Large intestine (tissue), 3 donors: ENCODE results near the gene STAC2. TPM values are rescaled to one million over a fixed set of nuclear protein-coding genes. Genes with fewer than 3 reads are reported as not detected.

Experiments used
- DNase-seq, 2 donors: peaks; one replicate each; pipeline versions ENCODE4 v3.0.0 to v3.0.0-alpha.2; 2013
- H3K27ac ChIP-seq: one replicate; pipeline ENCODE4 v1.5.1; 2013; ENCODE audit warnings: low read length
- H3K27me3 ChIP-seq: 2 replicates; pipeline ENCODE4 v1.6.1; 2013; ENCODE audit warnings: low read length; ENCODE audit not compliant: control insufficient read depth, insufficient read depth
- H3K36me3 ChIP-seq: 2 replicates; pipeline ENCODE4 v1.6.1; 2013; ENCODE audit warnings: low read length; ENCODE audit not compliant: control insufficient read depth, insufficient read depth
- H3K4me1 ChIP-seq: one replicate; pipeline ENCODE4 v1.6.1; 2013; ENCODE audit warnings: low read length; ENCODE audit not compliant: control insufficient read depth, insufficient read depth
- H3K4me3 ChIP-seq: one replicate; pipeline ENCODE4 v1.5.1; 2013; ENCODE audit warnings: low read length
- H3K9me3 ChIP-seq: one replicate; pipeline ENCODE4 v1.6.1; 2013; ENCODE audit warnings: mild to moderate bottlenecking, low read depth, low read length, moderate library complexity; ENCODE audit not compliant: control insufficient read depth
- WGBS: methylation state at CpG from one replicate; pipeline ENCODE4 v1.1.5; 2013; ENCODE audit warnings: low lambda C conversion rate; ENCODE audit not compliant: insufficient coverage; 5-methylcytosine and 5-hydroxymethylcytosine counted together
- polyA plus RNA-seq: library from polyadenylated mRNA; unstranded; fragments of 120-200 nt; gene quantifications from one replicate; pipeline ENCODE4 v1.2.1, GENCODE V29; 2013

Gene STAC2
- polyA plus RNA-seq, 1 donor: 0.61 TPM

DNA sequence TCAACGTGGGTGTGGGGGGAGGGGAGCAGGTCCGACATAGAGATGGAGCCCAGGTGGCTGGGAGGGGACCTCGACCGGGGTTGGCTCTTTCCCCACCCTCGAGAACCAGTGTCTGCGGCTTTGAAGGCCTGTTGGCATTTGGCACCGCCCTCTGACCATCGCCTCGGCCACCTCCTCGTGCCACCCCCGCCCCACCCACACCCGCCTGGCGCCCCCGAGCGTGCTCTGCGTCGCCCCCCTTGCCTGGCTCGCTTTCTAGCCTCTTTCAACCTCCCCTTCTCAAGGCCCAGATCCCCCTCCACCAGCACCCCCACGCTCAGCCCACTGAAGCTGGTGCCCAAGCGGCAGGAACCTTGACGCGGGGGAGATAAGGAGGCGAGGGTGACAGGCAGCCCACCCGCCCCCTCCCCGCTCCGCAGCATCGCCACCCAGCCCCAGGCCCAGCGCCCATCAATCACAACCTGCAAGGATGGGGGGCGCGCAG lies 28.9 kb downstream of the STAC2 start:
- no peak for DNase-seq
- Histone ChIP-seq H3K27ac (peak overlapping the region; percentile 27), H3K4me1 (peaks cover 16% of the 10 kb centered on the region), H3K9me3 (no peaks in the 10 kb centered on the region), H3K27me3 (peaks cover 4% of the 10 kb centered on the region), H3K36me3 (peaks cover 8% of the 10 kb centered on the region), H3K4me3 (peak overlapping the region; percentile 64)
- no CpG with 5 or more reads among the region's 30 CpGs for WGBS

DNA sequence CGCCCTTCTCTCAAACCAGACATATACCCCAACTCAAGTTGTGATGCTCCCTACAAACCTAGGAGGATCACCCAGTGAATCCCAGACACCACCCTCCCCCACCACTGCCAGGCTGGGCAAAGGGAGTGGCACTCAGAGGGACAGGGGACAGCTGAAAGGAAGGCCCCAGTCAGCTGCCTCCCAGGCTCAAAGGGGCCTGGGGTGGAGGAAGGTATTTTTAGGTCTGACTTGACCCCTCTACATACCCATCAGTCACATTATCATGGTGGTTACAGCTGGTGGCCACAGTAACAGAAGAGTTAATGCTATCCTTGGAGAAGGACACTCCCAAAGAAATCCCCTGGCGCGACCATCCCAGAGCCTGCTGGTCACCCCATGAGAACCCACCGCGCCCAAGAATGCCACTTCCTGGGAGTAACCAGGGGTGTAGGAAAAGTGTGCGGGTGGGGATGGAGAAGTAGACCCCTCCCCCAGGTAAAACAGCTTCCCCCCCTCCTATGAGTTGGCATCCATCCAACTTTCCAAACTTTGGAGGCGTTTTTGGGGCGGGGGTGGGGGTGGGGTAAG lies 29.4 kb downstream of the STAC2 start:
- Histone ChIP-seq H3K27me3 (peaks cover 4% of the 10 kb centered on the region), H3K27ac (no peak overlapping the region), H3K9me3 (no peaks in the 10 kb centered on the region), H3K4me3 (peak overlapping the region; percentile 64), H3K4me1 (peaks cover 11% of the 10 kb centered on the region), H3K36me3 (peaks cover 4% of the 10 kb centered on the region)
- DNase-seq: no peak
- no CpG with 5 or more reads among the region's 8 CpGs for WGBS

DNA sequence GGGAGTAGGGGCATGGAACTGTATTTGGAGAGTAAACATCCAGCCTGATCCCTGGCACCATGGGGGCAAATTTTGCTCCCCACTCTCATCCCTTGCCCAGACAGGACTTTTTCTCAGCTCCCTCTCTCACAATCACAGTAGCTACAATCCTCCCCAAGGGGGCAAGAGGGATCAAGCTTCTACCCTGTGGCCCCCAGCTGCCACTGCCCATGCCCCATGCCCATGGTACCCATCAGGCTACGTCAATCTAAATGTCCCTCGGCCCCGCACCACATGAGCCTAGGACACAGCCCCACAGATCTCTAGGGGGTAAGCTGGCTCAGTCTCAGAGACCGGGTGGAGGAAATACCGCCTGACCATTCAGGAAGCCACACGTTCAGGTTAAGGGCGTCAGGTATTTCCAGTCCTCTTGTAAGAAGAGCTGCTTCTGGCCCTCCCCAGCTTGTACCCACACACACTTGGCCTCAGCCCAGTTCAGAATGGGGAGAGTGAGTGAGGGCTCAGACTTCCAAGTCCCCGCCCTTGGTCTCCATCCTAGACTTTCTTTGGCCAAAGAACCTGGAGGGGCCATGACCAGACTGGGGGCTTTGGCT lies 30.1 kb downstream of the STAC2 start:
- Histone ChIP-seq H3K27me3 (peaks cover 4% of the 10 kb centered on the region), H3K36me3 (peaks cover 4% of the 10 kb centered on the region), H3K27ac (no peak overlapping the region), H3K9me3 (no peaks in the 10 kb centered on the region), H3K4me1 (peaks cover 6% of the 10 kb centered on the region), H3K4me3 (no peak overlapping the region)
- WGBS: no CpG with 5 or more reads among the region's 8 CpGs
- no peak for DNase-seq

DNA sequence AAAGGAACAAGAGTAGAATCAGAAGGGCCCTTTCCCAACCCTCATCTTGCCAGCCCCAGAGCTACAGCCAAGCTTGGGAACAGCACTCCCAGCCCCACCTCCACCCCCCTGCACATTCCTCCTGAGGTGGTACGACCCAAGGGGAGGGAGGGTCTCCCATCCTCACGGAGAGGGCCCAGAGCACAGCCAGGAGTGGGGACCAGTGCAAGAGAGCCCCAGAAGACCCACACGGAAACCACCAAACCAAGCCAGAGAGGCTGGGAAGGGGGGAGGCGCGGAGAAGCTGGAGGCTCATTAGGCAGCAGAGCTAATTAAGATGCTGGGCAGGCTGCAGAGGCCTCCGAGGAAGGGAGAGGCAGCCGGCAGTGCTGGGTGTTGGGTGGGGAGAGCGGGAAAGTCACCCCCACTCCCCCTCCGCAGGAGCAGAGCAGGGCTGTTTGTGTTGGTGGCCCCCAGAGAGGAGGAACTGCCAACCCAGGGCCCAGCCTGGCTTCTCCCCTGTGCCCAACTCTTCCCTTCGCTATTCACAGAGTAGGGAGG lies 30.7 kb downstream of the STAC2 start:
- Histone ChIP-seq H3K27me3 (peaks cover 4% of the 10 kb centered on the region), H3K4me3 (no peak overlapping the region), H3K4me1 (peaks cover 6% of the 10 kb centered on the region), H3K27ac (no peak overlapping the region), H3K9me3 (no peaks in the 10 kb centered on the region), H3K36me3 (peaks cover 4% of the 10 kb centered on the region)
- no CpG with 5 or more reads among the region's 10 CpGs for WGBS
- no peak for DNase-seq

DNA sequence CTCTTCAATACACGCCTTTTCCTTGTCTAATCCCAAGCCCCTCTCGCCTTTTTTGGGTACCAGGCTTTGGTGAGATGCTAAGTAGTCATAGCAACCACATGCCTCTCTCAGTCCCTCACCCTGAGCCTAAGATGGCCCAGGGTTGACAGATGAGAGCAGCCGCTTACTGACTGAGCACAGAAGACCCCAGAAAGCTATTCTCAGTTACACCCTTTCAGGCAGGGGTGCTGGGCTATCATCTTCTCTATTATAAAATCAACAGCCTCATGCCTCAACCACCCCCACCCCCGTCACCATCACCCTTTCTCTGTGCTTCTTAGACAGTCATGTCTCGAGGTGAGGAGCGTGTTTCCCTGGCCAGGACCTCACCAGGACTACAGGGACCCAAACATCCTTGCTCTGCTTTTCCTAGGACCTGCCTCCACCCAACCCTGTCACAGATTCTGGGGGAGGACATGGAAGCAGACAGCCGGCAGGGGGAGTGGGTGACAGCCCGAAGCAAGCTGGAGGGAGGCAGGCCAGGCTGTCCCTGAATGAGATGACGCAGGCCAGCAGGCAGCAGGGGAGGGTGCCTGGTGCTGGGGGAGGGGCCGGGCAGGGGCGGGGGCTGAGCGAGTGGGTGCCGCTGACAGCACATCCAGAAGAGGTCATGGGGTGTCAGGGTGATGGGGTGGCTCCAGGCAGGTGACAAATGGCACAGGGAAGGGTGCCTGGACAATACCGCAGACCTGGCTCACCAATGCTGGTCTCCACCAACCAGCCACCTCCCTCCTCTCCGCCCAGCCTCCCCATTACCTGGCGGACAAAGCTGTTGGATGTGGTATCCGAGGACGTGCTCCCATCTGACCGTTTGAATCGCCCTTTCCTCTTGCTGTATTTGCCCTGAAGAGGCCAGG lies 31.4 kb downstream of the STAC2 start:
- DNase-seq: peak in 1 of 2 donors; percentile 37
- WGBS: 92% methylated on average over 2 of the region's 20 CpGs
- Histone ChIP-seq H3K4me1 (peaks cover 6% of the 10 kb centered on the region), H3K36me3 (peaks cover 4% of the 10 kb centered on the region), H3K27ac (no peak overlapping the region), H3K27me3 (peaks cover 4% of the 10 kb centered on the region), H3K9me3 (no peaks in the 10 kb centered on the region), H3K4me3 (no peak overlapping the region)

DNA sequence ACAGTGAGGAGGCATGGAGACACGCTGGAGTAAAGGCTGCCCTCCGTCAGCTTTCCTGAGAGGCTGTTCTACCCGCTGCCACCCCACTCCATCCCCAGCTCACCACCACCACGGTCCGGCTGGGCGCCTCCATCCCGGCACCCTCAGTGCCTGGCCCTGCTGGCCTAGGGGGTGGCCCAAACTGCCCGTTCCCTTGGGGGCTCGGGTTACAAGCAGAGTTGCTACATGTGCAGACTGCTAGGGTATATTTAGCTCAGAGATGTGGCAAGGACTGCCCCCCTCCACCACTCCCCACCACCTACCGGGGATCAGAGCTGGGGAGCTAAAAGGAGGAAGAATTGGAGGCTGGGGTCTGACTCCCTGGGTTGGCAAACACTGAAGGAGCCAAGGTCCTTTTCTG lies 32.4 kb downstream of the STAC2 start:
- no CpG with 5 or more reads among the region's 10 CpGs for WGBS
- peaks cover 4% of the 10 kb centered on the region for H3K36me3 ChIP-seq

DNA sequence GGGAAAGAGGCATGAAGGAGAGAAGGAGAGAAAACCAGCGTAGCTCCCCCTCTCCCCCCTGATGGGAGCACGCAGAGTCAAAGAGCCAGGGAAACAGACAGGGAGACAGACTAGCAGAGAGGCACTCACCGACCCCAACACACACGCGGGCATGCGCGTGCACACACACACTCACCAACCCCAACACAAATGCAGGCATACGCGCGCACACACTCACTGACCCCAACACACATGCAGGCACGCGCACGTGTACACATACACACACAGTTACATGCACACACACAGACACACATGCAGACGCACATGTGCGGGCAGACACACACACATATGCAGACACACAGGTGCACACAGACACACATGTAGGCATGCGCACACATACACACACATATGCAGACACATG lies 32.8 kb downstream of the STAC2 start:
- H3K9me3 ChIP-seq: no peaks in the 10 kb centered on the region
- no peak overlapping the region for H3K4me3 ChIP-seq
- H3K4me1 ChIP-seq: peaks cover 6% of the 10 kb centered on the region
- peaks cover 4% of the 10 kb centered on the region for H3K36me3 ChIP-seq
- no CpG with 5 or more reads among the region's 16 CpGs for WGBS
- no peak overlapping the region for H3K27ac ChIP-seq
- no peak for DNase-seq
- peaks cover 4% of the 10 kb centered on the region for H3K27me3 ChIP-seq

More for the DNA sequence above, 32.4 kb downstream of the STAC2 start:
- no peak for DNase-seq
- H3K9me3 ChIP-seq: no peaks in the 10 kb centered on the region
- H3K27ac ChIP-seq: no peak overlapping the region
- peaks cover 6% of the 10 kb centered on the region for H3K4me1 ChIP-seq
- H3K27me3 ChIP-seq: peaks cover 4% of the 10 kb centered on the region
- no peak overlapping the region for H3K4me3 ChIP-seq

DNA sequence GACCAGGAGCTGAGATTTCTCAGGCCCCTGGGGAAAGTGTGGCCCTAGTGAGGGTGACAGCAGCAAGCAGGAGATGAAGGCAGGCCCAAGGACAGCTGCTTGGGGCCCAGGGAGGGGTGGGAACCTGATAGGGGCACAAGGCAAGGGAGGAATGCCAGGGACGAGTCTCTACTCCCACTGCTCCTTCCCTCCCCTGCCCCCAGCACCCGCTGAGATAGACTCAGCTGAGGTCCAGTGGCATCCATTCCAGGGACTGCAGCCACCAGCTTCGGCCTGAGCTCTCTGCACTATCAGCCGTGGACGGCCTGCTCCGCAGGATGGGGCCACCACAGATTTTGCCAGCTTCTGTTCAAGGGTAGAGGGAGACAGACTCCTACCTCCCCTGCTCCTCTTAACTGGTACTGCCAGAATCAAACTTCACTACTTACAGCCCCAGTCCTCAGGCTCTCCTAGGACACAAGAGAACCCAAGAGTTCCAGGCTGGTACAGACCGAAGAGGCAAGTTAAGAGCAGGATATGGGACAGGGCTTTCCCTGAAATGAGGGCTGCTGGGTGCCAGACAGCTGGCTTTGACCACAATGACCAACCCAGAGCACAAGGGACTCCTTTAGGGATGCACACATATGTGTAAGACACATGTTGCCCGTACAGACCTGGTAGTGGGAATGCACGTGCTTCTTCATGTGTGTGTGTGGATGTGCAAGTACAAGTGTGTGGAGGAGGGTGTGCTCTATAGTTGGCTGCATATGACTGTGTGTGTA lies 33.8 kb downstream of the STAC2 start:
- H3K36me3 ChIP-seq: peaks cover 8% of the 10 kb centered on the region
- no CpG with 5 or more reads among the region's 9 CpGs for WGBS
- H3K27ac ChIP-seq: no peak overlapping the region

DNA sequence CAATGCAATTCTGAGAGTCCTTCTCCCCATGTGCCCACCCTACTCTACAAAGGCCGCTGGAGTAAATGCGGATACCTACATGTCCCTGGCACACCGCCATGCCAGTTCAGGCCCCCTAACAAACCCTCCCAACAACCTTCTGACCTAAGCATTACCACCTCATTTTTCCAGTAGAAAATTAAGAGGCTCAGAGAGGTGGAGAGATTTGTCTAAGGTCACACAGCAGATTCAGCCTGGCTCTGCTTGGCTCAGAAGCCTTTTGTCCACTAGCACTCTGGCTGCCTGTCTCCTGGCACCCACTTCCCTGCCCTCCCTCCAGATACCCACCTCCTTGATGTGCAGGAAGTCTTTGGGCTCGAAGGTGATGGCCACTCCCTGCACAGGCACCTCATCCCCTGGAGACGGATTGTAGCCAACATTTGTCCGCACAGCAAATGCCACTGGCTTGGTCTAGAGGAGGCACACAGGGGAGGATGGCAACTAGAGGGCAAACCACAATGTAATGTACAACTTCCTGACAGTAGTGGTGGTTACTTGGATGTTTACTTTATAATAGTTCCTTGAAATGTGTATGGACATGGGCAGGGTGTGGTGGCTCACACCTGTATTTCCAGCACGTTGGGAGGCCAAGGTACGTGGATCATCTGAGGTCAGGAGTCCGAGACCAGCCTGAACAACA lies 38.5 kb downstream of the STAC2 start:
- Histone ChIP-seq H3K27me3 (no peaks in the 10 kb centered on the region), H3K4me3 (no peak overlapping the region), H3K27ac (no peak overlapping the region), H3K4me1 (no peaks in the 10 kb centered on the region), H3K9me3 (no peaks in the 10 kb centered on the region), H3K36me3 (peaks cover 14% of the 10 kb centered on the region)
- no peak for DNase-seq
- 100% methylated on average over 3 of the region's 9 CpGs for WGBS

More for the DNA sequence above, 33.8 kb downstream of the STAC2 start:
- no peak overlapping the region for H3K4me3 ChIP-seq
- peaks cover 4% of the 10 kb centered on the region for H3K27me3 ChIP-seq
- H3K4me1 ChIP-seq: peaks cover 3% of the 10 kb centered on the region
- no peak for DNase-seq
- H3K9me3 ChIP-seq: no peaks in the 10 kb centered on the region
